GM12878 (cell line): Measurements from ENCODE around the gene CENATAC. TPM values are rescaled to one million over a fixed set of nuclear protein-coding genes. Genes with fewer than 3 reads are reported as not detected.

ENCODE experiments used
- BHLHE40 ChIP-seq, 2 experiments: fragments of 450-650 bp in 1 of 2; IDR thresholded peaks; 2 replicates each; pipeline ENCODE4 v1.6.1; 2011 to 2017; ENCODE audit warnings: low read depth in 2 of 2, borderline replicate concordance in 1 of 2, improper control_type of control experiment in 1 of 2, low read length in 1 of 2, mild to moderate bottlenecking in 1 of 2
- CHD1 ChIP-seq: IDR thresholded peaks from 2 replicates; pipeline ENCODE4 v1.6.1; 2012; ENCODE audit warnings: low read depth, low read length, improper control_type of control experiment
- CREB1 ChIP-seq: IDR thresholded peaks from 2 replicates; pipeline ENCODE4 v1.6.1; 2012; ENCODE audit warnings: low read depth, mild to moderate bottlenecking, inconsistent platforms
- CREM ChIP-seq: IDR thresholded peaks from 2 replicates; pipeline ENCODE4 v1.6.1; 2014; ENCODE audit warnings: antibody characterized with exemption, low read depth
- DPF2 ChIP-seq: fragments of 450-650 bp; IDR thresholded peaks from 2 replicates; pipeline ENCODE4 v1.6.1; 2017; ENCODE audit warnings: mild to moderate bottlenecking
- IKZF1 ChIP-seq: fragments of 450-650 bp; conservative IDR thresholded peaks from 2 replicates; pipeline ENCODE4 v1.6.1; 2017; ENCODE audit warnings: antibody characterized with exemption, mild to moderate bottlenecking
- MXI1 ChIP-seq: fragments of 150-350 bp; IDR thresholded peaks from 2 replicates; pipeline ENCODE4 v1.6.1; 2011; ENCODE audit warnings: low read depth, mild to moderate bottlenecking, inconsistent platforms, low read length, improper control_type of control experiment
- NBN ChIP-seq: fragments of 450-650 bp; IDR thresholded peaks from 2 replicates; pipeline ENCODE4 v1.6.1; 2016
- NR2F1 ChIP-seq: fragments of 450-650 bp; conservative IDR thresholded peaks from 2 replicates; pipeline ENCODE4 v1.6.1; 2017; ENCODE audit warnings: mild to moderate bottlenecking
- POLR2AphosphoS5 ChIP-seq: IDR thresholded peaks from 2 replicates; pipeline ENCODE4 v1.6.1; 2011; ENCODE audit warnings: mild to moderate bottlenecking, low read length, inconsistent platforms
- RUNX3 ChIP-seq: IDR thresholded peaks from 2 replicates; pipeline ENCODE4 v1.6.1; 2012; ENCODE audit warnings: low read length, inconsistent platforms
- SP1 ChIP-seq: IDR thresholded peaks from one replicate; pipeline ENCODE4 v1.6.1; 2011; ENCODE audit warnings: low read depth, low read length
- TCF7 ChIP-seq: IDR thresholded peaks from 2 replicates; pipeline ENCODE4 v1.6.1; 2014; ENCODE audit warnings: antibody characterized with exemption, borderline replicate concordance
- YBX1 ChIP-seq: fragments of 450-650 bp; IDR thresholded peaks from 2 replicates; pipeline ENCODE4 v1.6.1; 2016; ENCODE audit warnings: antibody characterized with exemption
- ZSCAN29 ChIP-seq: fragments of 450-650 bp; IDR thresholded peaks from 2 replicates; pipeline ENCODE4 v1.6.1; 2017; ENCODE audit warnings: mild to moderate bottlenecking, moderate library complexity
- polyA plus RNA-seq, 11 experiments: library from polyadenylated mRNA; depleted of rRNA in 4 of 11; unstranded in 6 of 11; stranded (reverse) in 5 of 11; fragments of >200 nt; fragmentation: Nextera tagmentation in 4 of 11; fragmentation: Illumina TruSeq in 1 of 11; extraction: Ambion mirVana in 4 of 11; extraction: Trizol in 1 of 11; gene quantifications; 1 replicate in 1 of 11; 2 replicates in 10 of 11; pipeline versions ENCODE4 v1.2.1 to v1.2.3, GENCODE V29; 2011 to 2016; ENCODE audit warnings: inconsistent platforms in 2 of 11, missing spikeins in 2 of 11, low read depth in 1 of 11
- total RNA-seq, 4 experiments: library from RNA; depleted of rRNA in 3 of 4; stranded (reverse); fragments of >200 nt in 3 of 4; fragmentation: Illumina TruSeq in 1 of 4; extraction: Trizol in 1 of 4; gene quantifications; 2 replicates each; pipeline versions ENCODE4 v1.2.1 to v1.2.3, GENCODE V29; 2013 to 2021
- TF ChIP-seq, protein P1 (sequence below): fragments of 450-650 bp; IDR thresholded peaks from 2 replicates; pipeline ENCODE4 v1.6.1; 2016; ENCODE audit warnings: mild to moderate bottlenecking
- TF ChIP-seq, protein P2 (sequence below): IDR thresholded peaks from 2 replicates; pipeline ENCODE4 v1.6.1; 2012; ENCODE audit warnings: low read length, inconsistent platforms
- TF ChIP-seq, protein P3 (sequence below): fragments of 450-650 bp; IDR thresholded peaks from 2 replicates; pipeline ENCODE4 v1.6.1; 2017; ENCODE audit warnings: low read depth, mild to moderate bottlenecking, moderate library complexity
- TF ChIP-seq, protein P4 (sequence below): fragments of 450-650 bp; IDR thresholded peaks from 2 replicates; pipeline ENCODE4 v1.6.1; 2014; ENCODE audit warnings: mild to moderate bottlenecking
- TF ChIP-seq, protein P5 (sequence below): fragments of 450-650 bp; IDR thresholded peaks from 2 replicates; pipeline ENCODE4 v1.6.1; 2017; ENCODE audit warnings: antibody characterized with exemption, mild to moderate bottlenecking, moderate library complexity
- TF ChIP-seq, protein P6 (sequence below): IDR thresholded peaks from 2 replicates; pipeline ENCODE4 v1.6.1; 2011; ENCODE audit warnings: borderline replicate concordance, low read depth, mild to moderate bottlenecking, moderate library complexity, mixed read lengths, low read length; ENCODE audit not compliant: insufficient read depth; ENCODE audit errors: extremely low read length

Gene CENATAC
- total and polyA plus RNA-seq, 10 of the 15 experiments (the other 5 are each of a cell fraction or from before 2014, with no cell fraction given), result 4.8 to 37.1 (median 24.1) TPM

DNA sequence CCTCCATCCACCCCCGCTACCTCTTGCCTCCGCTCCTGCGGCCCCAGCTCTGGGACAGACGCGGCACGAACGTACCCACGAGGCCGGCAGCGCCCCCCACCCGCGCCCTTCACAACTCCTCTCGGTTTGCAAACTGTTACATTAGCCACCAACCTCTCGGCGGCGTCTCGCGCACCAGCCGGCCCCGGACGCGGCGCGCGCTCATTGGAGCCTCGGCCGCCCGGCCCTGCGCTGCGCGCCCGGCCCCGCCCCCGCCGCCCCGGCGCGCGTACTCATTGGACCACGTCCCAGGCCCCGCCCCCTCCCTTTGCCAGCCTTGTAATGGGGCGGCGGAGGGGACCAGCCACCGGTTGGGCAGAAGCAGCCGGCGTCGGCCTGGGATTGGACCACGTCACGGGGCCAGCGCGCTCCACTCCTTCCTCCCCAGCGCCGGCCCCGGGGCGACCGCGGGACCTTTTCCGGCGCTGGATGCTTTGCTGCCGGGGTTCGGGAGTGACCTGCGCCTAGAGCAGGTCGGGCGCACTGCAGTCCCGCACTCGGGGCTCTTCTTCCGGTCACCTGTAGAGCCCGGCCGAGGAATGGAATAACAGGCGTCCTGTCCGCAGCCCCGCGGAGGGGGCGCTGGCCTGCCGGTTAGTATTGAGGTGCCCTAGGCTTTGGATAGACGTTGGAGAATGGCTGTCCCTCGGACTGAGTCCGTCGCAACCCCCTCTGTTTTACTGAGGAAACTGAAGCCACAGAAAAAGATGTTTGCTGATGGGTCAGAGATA lies 59.2 kb downstream of the CENATAC start, which contains the start of gene HYOU1 (continued):
- TF ChIP-seq, protein P1, sequence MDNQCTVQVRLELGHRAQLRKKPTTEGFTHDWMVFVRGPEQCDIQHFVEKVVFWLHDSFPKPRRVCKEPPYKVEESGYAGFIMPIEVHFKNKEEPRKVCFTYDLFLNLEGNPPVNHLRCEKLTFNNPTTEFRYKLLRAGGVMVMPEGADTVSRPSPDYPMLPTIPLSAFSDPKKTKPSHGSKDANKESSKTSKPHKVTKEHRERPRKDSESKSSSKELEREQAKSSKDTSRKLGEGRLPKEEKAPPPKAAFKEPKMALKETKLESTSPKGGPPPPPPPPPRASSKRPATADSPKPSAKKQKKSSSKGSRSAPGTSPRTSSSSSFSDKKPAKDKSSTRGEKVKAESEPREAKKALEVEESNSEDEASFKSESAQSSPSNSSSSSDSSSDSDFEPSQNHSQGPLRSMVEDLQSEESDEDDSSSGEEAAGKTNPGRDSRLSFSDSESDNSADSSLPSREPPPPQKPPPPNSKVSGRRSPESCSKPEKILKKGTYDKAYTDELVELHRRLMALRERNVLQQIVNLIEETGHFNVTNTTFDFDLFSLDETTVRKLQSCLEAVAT, result 0 out of 2 replicates have a peak, but pooled peaks have one; percentile 8
- TF ChIP-seq, protein P2, sequence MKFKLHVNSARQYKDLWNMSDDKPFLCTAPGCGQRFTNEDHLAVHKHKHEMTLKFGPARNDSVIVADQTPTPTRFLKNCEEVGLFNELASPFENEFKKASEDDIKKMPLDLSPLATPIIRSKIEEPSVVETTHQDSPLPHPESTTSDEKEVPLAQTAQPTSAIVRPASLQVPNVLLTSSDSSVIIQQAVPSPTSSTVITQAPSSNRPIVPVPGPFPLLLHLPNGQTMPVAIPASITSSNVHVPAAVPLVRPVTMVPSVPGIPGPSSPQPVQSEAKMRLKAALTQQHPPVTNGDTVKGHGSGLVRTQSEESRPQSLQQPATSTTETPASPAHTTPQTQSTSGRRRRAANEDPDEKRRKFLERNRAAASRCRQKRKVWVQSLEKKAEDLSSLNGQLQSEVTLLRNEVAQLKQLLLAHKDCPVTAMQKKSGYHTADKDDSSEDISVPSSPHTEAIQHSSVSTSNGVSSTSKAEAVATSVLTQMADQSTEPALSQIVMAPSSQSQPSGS, result no peak
- TF ChIP-seq NR2F1 (peak; percentile 78), SP1 (peak; percentile 66), DPF2 (0 out of 2 replicates have a peak, but pooled peaks have one; percentile 51), NBN (peak; percentile 57; the same call in 1 of the 2 replicates), POLR2AphosphoS5 (peak; percentile 85), ZSCAN29 (no peak), IKZF1 (peak; percentile 67), YBX1 (no peak), CREM (peak; percentile 72), TCF7 (no peak), CREB1 (peak; percentile 85), RUNX3 (peak; percentile 43; the same call in 1 of the 2 replicates), CHD1 (0 out of 2 replicates have a peak, but pooled peaks have one; percentile 38), BHLHE40 (IDR thresholded peaks at IDR 0.05; ENCODE audit: borderline replicate concordance in 1 of 2, low read depth in 2 of 2, low read length in 1 of 2) (peak in 1 of 2 experiments; percentile 74; a peak in 2 of 4 replicates), MXI1 (peak; percentile 51; the same call in 1 of the 2 replicates)
- TF ChIP-seq, protein P3, sequence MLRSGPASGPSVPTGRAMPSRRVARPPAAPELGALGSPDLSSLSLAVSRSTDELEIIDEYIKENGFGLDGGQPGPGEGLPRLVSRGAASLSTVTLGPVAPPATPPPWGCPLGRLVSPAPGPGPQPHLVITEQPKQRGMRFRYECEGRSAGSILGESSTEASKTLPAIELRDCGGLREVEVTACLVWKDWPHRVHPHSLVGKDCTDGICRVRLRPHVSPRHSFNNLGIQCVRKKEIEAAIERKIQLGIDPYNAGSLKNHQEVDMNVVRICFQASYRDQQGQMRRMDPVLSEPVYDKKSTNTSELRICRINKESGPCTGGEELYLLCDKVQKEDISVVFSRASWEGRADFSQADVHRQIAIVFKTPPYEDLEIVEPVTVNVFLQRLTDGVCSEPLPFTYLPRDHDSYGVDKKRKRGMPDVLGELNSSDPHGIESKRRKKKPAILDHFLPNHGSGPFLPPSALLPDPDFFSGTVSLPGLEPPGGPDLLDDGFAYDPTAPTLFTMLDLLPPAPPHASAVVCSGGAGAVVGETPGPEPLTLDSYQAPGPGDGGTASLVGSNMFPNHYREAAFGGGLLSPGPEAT, result 0 out of 2 replicates have a peak, but pooled peaks have one; percentile 48
- TF ChIP-seq, protein P4, sequence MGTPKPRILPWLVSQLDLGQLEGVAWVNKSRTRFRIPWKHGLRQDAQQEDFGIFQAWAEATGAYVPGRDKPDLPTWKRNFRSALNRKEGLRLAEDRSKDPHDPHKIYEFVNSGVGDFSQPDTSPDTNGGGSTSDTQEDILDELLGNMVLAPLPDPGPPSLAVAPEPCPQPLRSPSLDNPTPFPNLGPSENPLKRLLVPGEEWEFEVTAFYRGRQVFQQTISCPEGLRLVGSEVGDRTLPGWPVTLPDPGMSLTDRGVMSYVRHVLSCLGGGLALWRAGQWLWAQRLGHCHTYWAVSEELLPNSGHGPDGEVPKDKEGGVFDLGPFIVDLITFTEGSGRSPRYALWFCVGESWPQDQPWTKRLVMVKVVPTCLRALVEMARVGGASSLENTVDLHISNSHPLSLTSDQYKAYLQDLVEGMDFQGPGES, result 0 out of 2 replicates have a peak, but pooled peaks have one; percentile 33
- TF ChIP-seq, protein P5, sequence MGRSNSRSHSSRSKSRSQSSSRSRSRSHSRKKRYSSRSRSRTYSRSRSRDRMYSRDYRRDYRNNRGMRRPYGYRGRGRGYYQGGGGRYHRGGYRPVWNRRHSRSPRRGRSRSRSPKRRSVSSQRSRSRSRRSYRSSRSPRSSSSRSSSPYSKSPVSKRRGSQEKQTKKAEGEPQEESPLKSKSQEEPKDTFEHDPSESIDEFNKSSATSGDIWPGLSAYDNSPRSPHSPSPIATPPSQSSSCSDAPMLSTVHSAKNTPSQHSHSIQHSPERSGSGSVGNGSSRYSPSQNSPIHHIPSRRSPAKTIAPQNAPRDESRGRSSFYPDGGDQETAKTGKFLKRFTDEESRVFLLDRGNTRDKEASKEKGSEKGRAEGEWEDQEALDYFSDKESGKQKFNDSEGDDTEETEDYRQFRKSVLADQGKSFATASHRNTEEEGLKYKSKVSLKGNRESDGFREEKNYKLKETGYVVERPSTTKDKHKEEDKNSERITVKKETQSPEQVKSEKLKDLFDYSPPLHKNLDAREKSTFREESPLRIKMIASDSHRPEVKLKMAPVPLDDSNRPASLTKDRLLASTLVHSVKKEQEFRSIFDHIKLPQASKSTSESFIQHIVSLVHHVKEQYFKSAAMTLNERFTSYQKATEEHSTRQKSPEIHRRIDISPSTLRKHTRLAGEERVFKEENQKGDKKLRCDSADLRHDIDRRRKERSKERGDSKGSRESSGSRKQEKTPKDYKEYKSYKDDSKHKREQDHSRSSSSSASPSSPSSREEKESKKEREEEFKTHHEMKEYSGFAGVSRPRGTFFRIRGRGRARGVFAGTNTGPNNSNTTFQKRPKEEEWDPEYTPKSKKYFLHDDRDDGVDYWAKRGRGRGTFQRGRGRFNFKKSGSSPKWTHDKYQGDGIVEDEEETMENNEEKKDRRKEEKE, result peak; percentile 73; the same call in 1 of the 2 replicates
- TF ChIP-seq, protein P6, sequence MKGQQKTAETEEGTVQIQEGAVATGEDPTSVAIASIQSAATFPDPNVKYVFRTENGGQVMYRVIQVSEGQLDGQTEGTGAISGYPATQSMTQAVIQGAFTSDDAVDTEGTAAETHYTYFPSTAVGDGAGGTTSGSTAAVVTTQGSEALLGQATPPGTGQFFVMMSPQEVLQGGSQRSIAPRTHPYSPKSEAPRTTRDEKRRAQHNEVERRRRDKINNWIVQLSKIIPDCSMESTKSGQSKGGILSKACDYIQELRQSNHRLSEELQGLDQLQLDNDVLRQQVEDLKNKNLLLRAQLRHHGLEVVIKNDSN, result no peak
